HEK293T (cell line): ENCODE data around the gene SSTR5.

Source experiments
- ARNT ChIP-seq: fragments of 450-650 bp; IDR thresholded peaks from 2 replicates; pipeline ENCODE4 v1.6.1; 2017; ENCODE audit warnings: mild to moderate bottlenecking
- FOXK2 ChIP-seq: fragments of 450-650 bp; IDR thresholded peaks from 2 replicates; pipeline ENCODE4 v1.6.1; 2016; ENCODE audit warnings: mild to moderate bottlenecking
- TF ChIP-seq, protein P1 (sequence below): fragments of 450-650 bp; IDR thresholded peaks from 2 replicates; pipeline ENCODE4 v1.6.1; 2016

DNA sequence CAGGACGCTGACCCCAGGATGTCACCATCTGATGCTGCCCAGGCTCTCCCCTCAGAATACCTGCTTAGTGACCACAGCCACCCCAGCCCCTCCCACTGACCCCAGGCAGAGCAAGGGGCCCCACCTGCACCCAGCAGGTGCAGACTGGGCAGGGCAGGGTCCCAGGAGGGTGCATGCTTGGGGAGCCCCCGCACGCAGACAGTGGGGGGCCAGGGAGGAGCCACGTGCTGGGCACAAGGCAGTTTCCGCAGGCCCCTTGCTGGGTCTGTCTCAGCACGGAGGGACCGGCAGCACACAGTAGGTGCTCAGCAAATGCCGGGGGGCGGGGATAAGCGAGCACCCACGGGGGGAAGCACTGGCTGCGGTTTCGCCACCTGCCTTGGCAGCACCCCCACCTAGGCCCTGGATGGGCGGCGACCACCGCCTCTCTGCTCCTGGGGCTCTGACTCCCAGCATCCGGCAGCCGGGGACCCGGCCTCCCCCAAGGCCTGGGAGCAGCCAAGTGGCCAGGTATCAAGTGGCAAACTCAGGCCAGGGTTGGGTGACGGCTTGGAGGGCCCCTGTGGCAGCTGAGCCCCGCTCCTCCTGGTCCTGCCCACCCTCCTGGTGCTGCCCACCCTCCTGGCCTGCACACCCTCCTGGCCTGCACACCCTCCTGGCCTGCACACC lies 18.7 kb upstream of the SSTR5 start:
- TF ChIP-seq, protein P1, sequence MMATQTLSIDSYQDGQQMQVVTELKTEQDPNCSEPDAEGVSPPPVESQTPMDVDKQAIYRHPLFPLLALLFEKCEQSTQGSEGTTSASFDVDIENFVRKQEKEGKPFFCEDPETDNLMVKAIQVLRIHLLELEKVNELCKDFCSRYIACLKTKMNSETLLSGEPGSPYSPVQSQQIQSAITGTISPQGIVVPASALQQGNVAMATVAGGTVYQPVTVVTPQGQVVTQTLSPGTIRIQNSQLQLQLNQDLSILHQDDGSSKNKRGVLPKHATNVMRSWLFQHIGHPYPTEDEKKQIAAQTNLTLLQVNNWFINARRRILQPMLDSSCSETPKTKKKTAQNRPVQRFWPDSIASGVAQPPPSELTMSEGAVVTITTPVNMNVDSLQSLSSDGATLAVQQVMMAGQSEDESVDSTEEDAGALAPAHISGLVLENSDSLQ: no peak
- TF ChIP-seq ARNT (no peak), FOXK2 (no peak)
